SH-SY5Y (cell line): ENCODE results near the gene SPRY4.

Experiments used
- GATA2 ChIP-seq: IDR thresholded peaks from 2 replicates; pipeline ENCODE4 v1.6.1; 2011; ENCODE audit warnings: mild to moderate bottlenecking, low read depth, low read length
- GATA3 ChIP-seq: IDR thresholded peaks from 2 replicates; pipeline ENCODE4 v1.6.1; 2011; ENCODE audit warnings: low read depth, mild to moderate bottlenecking, low read length, moderate library complexity

GRCh38 chr5:142301540-142301939 is 23.3 kb downstream of the SPRY4 start:
- TF ChIP-seq GATA2 (no peak), GATA3 (no peak)
